HG02884 (cell line): ENCODE data around the gene TSEN34.
"Not testable (repeated sequence)": the region's sequence is repeated elsewhere in the genome, so short reads cannot be mapped to it uniquely, and the experiment has no call there.

Source experiments
- ATAC-seq: cut with Tn5 transposase; IDR thresholded peaks from one replicate; pipeline ENCODE4 v1.9.1; 2021; ENCODE audit warnings: mild to moderate bottlenecking, moderate library complexity; ENCODE audit not compliant: unreplicated experiment

Gene TSEN34

GRCh38 chr19:54183431-54183830 lies 7.7 kb upstream of the TSEN34 start:
- no peak for ATAC-seq

- ATAC-seq = no peak
These were observed 4.8 kb upstream of the TSEN34 start for GRCh38 chr19:54186351-54186750.

- ATAC-seq = no peak
These were observed 4.2 kb upstream of the TSEN34 start for GRCh38 chr19:54186934-54187381.

GRCh38 chr19:54188215-54188871 lies 2.8 kb upstream of the TSEN34 start:
- ATAC-seq = no peak

GRCh38 chr19:54189145-54189734 lies 1.9 kb upstream of the TSEN34 start, which contains the start of gene MBOAT7:
TSS of gene MBOAT7 (minus strand) at chr19:54189580. CDS start at chr19:54188508, 1,072 bp downstream.
- peak; percentile 14 for ATAC-seq

- ATAC-seq = peak; percentile 47
These were observed 1.2 kb upstream of the TSEN34 start for GRCh38 chr19:54189735-54190502.

- ATAC-seq = peak; percentile 39
These were observed 551 bp upstream of the TSEN34 start for GRCh38 chr19:54190503-54191010.

GRCh38 chr19:54191811-54192453 lies 824 bp downstream of the TSEN34 start:
- ATAC-seq = no peak

GRCh38 chr19:54193011-54193410 lies 1.9 kb downstream of the TSEN34 start:
- no peak for ATAC-seq

- not testable (repeated sequence) for ATAC-seq
These were observed 3.4 kb downstream of the TSEN34 start for GRCh38 chr19:54194463-54194862.

- no peak for ATAC-seq
These were observed 5.4 kb downstream of the TSEN34 start for GRCh38 chr19:54196536-54196935.

GRCh38 chr19:54197121-54197520 lies 6.0 kb downstream of the TSEN34 start:
- ATAC-seq = no peak

GRCh38 chr19:54199401-54199800 lies 8.3 kb downstream of the TSEN34 start:
- no peak for ATAC-seq

- ATAC-seq = no peak
These were observed 10.1 kb downstream of the TSEN34 start for GRCh38 chr19:54201172-54201701.

- ATAC-seq = no peak
These were observed 10.9 kb downstream of the TSEN34 start for GRCh38 chr19:54201980-54202379.

- ATAC-seq = no peak
These were observed 12.1 kb downstream of the TSEN34 start for GRCh38 chr19:54203151-54203611.

- ATAC-seq = no peak
These were observed 13.8 kb downstream of the TSEN34 start for GRCh38 chr19:54204767-54205468.

GRCh38 chr19:54206030-54206830 lies 15.1 kb downstream of the TSEN34 start:
- no peak for ATAC-seq

GRCh38 chr19:54206831-54207177 lies 15.7 kb downstream of the TSEN34 start:
- no peak for ATAC-seq
